ENCODE data around the gene ZC3H18. TPM values are rescaled to one million over a fixed set of nuclear protein-coding genes. Genes with fewer than 3 reads are reported as not detected.
A peak's percentile ranks its signal among the peaks of the same experiment; 100 is the strongest.

ZC3H18 gene
- total RNA-seq, 1 donor: 17.7 TPM

DNA sequence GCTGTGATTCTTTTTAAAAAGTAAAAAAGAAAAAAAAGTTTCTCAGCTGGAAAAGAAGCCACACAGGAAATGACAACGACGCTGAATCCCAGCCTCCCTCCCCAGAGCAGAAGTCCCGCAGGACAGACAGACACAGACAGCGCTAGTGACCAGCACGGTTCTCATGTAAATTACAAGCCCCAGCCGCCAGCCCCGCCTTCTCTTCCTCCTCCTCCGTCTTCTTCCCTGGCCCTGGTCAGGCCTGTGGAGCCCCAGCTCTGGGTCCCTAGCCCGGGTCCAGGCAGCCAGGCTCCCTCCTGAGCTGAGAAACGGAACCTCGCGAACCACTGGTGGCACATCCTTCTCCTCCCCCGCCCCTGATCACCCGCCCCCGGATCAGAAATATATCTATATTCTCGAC lies 61.2 kb downstream of the ZC3H18 start:
- H3K4me3 ChIP-seq (ENCODE audit: low read depth, low read length): no peak overlapping the region
- DNase-seq (ENCODE audit: low read depth): no peak
- TF ChIP-seq, protein P1, sequence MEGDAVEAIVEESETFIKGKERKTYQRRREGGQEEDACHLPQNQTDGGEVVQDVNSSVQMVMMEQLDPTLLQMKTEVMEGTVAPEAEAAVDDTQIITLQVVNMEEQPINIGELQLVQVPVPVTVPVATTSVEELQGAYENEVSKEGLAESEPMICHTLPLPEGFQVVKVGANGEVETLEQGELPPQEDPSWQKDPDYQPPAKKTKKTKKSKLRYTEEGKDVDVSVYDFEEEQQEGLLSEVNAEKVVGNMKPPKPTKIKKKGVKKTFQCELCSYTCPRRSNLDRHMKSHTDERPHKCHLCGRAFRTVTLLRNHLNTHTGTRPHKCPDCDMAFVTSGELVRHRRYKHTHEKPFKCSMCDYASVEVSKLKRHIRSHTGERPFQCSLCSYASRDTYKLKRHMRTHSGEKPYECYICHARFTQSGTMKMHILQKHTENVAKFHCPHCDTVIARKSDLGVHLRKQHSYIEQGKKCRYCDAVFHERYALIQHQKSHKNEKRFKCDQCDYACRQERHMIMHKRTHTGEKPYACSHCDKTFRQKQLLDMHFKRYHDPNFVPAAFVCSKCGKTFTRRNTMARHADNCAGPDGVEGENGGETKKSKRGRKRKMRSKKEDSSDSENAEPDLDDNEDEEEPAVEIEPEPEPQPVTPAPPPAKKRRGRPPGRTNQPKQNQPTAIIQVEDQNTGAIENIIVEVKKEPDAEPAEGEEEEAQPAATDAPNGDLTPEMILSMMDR (IDR thresholded peaks at IDR 0.05; ENCODE audit: insufficient read depth, low read depth, low read length): no peak

DNA sequence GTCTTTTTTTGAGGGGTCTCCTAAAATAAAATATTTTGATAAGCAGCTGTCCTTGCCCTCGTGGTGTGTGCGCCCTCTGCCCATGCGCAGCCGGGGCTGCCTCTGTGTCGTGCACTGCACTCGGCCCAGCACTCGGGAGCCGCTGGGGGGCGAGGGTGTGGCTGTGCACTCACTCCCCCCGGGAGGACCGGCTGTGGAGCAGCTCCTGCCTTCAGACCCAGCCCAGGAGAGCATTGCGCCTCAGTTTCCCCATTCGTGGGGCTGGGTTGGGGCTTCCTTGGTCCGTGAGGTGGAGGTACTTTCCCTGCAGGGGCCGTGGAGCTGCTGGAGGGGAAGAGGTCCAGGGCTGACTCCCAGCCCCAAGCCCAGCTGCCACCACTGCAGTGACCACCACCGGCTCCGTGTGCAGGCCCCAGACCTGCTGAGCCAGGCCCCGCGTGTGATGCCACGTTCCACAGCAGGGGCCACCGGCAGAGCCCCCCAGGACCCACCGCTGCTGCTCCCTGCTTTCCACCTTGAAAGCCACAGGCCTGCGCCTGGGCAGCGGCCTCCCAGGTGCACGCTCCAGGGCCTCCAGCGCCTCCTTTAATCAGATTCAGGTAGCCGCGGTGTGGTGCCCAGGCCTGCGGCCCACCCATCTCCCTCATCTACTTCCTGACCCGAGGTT lies 61.9 kb downstream of the ZC3H18 start:
- no peak for DNase-seq (ENCODE audit: low read depth)
- TF ChIP-seq, protein P1 (IDR thresholded peaks at IDR 0.05; ENCODE audit: insufficient read depth, low read depth, low read length): no peak
- no peak overlapping the region for H3K4me3 ChIP-seq (ENCODE audit: low read depth, low read length)

DNA sequence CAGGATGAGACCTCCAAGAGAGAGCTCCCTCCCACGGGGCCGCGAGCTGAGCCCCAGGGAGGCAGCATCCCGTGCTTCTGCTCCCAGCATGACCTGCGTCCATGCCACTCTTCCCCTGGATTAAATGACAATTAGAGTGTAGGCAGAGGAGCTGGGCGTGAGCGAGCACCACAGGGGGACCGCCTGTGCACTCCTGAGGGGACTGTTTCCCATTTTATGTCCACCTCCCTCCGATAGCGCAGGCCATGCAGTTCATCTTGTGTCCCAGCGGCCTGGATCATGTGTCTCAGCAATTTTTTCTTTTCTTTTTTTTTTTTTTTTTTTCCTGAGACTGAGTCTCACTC lies 62.4 kb downstream of the ZC3H18 start:
- no peak overlapping the region for H3K4me3 ChIP-seq (ENCODE audit: low read depth, low read length)
- DNase-seq (ENCODE audit: low read depth): no peak
- TF ChIP-seq, protein P1 (IDR thresholded peaks at IDR 0.05; ENCODE audit: insufficient read depth, low read depth, low read length): no peak

DNA sequence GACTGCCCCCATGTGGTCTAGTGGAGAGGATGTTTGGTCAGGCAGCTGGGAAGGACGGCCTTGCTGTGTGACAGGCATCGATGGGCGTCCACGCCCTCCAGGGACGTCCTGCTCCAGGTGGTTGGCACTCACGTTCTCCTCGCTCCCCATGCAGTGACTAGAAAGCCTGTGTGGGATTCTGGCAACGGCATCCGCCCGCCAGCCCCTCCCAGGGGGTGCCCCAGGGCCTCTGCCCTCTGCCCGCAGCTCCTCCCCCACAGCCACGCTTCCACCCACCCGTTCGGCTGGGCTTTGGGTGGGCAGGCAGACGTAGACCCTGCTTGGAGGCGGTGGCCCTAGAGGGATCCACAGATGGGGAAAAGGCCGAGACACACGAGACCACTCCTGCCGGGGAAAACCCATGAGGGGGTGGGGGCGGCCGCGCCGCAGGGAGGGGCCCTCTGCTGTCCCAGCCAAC lies 63.5 kb downstream of the ZC3H18 start:
- TF ChIP-seq, protein P1 (IDR thresholded peaks at IDR 0.05; ENCODE audit: insufficient read depth, low read depth, low read length): peak; percentile 39
- peak; percentile 44 for DNase-seq (ENCODE audit: low read depth)

DNA sequence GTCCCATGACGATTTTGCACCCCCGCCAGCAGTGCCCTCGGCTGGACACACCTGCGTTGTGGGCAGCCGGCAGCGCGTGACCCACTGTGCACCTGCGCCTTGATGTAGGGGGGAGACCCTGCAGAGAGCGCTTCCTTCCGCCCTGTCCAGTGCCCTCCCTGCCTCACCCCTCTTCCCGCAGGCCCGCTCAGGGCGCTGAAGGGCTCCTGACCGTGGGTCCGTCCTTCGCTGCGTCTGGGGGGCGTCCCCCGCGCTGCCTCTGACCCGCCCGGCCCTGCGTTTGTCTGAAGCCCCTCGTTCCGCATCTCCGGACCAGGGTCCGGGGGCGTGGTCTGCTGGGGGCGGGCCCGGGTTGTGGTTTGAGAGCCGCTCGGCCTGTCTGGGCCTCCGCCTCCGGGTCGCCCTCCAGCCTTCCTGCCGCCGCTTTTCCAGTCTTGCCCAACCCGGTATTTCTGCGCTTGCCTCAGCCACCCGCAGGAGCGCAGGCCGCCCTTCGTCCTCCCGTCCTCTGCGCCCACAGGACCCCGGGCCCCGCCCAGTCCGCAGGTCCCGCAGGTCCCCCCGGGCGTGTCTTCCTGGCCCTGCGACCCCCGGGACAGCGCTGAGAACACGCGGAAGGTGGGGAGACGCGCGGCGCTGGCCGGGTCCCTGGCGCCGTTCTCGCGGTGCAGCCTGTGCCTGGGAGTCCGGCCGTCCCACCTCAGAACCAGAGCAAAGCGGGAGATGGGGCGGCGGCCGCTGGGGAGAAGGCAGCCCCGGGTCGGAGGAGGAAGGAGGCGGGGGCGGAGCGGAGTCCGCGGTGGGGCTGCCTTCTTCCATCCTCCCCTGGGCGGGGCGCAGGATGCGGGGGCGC lies 64.2 kb downstream of the ZC3H18 start:
- DNase-seq (ENCODE audit: low read depth): peak; percentile 65
- H3K4me3 ChIP-seq (ENCODE audit: low read depth, low read length): peak overlapping the region; percentile 58
- TF ChIP-seq, protein P1 (IDR thresholded peaks at IDR 0.05; ENCODE audit: insufficient read depth, low read depth, low read length): no peak

More for the DNA sequence above, 63.5 kb downstream of the ZC3H18 start:
- H3K4me3 ChIP-seq (ENCODE audit: low read depth, low read length): peak overlapping the region; percentile 58

- H3K4me3 ChIP-seq (ENCODE audit: low read depth, low read length): peak overlapping the region; percentile 58
- DNase-seq (ENCODE audit: low read depth): peak; percentile 40
- TF ChIP-seq, protein P1 (IDR thresholded peaks at IDR 0.05; ENCODE audit: insufficient read depth, low read depth, low read length): no peak
These were observed 64.9 kb downstream of the ZC3H18 start for GRCh38 chr16:88634994-88635670.
